ENCODE data around the gene P2RY8. TPM values are rescaled to one million over a fixed set of nuclear protein-coding genes. Genes with fewer than 3 reads are reported as not detected.

The P2RY8 gene
- total RNA-seq, 2 donors from 2014 or later, result 4.0 to 4.2 TPM

DNA sequence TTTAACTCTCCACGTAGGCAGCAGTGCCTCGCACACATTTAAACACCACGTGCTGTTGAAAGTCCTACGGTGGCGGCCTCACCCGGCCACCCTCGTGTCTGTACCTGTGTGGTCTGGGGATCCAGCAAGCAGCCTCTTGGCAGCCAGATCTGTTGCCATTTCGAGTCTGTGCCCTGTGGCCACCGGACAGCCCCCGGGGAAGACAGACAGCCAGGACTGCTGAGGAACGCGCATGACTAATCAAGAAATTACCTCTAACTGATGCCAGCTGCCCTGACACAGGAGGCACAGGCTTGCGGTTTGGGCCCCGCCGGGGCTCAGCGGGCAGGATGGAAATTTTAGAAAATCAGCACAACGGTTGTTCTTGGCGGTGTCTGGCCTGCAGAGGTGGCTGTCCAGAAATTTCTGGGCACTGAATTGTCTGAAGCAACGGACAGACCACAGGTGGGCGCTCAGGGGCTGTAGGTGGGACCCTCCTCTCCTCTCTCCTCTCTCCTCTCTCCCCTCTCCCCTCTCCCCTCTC, 68.7 kb downstream of the P2RY8 start:
- Histone ChIP-seq H3K4me3 (no peak overlapping the region), H3K9me3 (no peaks in the 10 kb centered on the region), H3K27ac (no peak overlapping the region), H3K27me3 (replicated peaks; ENCODE audit: insufficient read depth) (no peaks in the 10 kb centered on the region), H3K36me3 (no peaks in the 10 kb centered on the region), H3K4me1 (ENCODE audit: control insufficient read depth in 1 of 2, low read depth in 2 of 2) (no peaks in the 10 kb centered on the region)
- ATAC-seq (ENCODE audit: insufficient number of reproducible peaks, low FRiP score, low read depth) (no peak), DNase-seq (ENCODE audit: low spot score) (no peak)
- TF ChIP-seq, protein P1, sequence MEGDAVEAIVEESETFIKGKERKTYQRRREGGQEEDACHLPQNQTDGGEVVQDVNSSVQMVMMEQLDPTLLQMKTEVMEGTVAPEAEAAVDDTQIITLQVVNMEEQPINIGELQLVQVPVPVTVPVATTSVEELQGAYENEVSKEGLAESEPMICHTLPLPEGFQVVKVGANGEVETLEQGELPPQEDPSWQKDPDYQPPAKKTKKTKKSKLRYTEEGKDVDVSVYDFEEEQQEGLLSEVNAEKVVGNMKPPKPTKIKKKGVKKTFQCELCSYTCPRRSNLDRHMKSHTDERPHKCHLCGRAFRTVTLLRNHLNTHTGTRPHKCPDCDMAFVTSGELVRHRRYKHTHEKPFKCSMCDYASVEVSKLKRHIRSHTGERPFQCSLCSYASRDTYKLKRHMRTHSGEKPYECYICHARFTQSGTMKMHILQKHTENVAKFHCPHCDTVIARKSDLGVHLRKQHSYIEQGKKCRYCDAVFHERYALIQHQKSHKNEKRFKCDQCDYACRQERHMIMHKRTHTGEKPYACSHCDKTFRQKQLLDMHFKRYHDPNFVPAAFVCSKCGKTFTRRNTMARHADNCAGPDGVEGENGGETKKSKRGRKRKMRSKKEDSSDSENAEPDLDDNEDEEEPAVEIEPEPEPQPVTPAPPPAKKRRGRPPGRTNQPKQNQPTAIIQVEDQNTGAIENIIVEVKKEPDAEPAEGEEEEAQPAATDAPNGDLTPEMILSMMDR (IDR thresholded peaks at IDR 0.05), result no peak

DNA sequence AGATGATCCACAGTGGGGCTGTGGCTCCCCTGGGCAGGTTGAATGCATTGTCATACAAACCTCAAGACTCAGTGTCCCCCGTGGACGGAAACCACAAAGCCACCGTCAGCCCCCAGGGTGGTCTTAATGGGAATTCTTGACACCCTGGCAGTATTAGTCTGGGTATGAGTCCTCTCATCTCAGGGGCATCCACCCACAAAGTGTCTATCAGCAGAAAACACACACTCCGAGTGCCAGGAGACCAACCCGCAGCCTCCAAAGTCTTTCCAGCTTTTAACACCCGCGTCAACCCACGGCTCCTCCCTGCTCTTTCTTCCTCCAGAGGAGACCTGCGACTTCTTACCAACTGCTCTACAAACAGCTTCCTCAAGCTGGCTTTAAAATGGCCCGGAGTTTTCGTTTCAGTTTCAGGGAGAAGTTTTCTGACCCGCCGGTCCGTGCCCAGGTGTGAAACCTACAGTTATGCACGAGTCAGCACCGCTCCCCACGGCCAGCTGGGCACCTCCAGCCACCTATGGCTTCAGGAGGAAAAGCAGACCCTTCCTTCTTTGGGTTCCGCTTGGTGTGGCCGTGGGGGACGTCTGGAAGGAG, 69.9 kb downstream of the P2RY8 start:
- DNase-seq (ENCODE audit: low spot score) (no peak), ATAC-seq (ENCODE audit: insufficient number of reproducible peaks, low FRiP score, low read depth) (no peak)
- no peaks in the 10 kb centered on the region for H3K36me3 ChIP-seq
- TF ChIP-seq, protein P1 (IDR thresholded peaks at IDR 0.05), result no peak
- peak overlapping the region; percentile 37 for H3K4me3 ChIP-seq
- no peaks in the 10 kb centered on the region for H3K9me3 ChIP-seq
- no peaks in the 10 kb centered on the region for H3K4me1 ChIP-seq (ENCODE audit: control insufficient read depth in 1 of 2, low read depth in 2 of 2)
- H3K27ac ChIP-seq, result no peak overlapping the region
- H3K27me3 ChIP-seq (replicated peaks; ENCODE audit: insufficient read depth), result no peaks in the 10 kb centered on the region

DNA sequence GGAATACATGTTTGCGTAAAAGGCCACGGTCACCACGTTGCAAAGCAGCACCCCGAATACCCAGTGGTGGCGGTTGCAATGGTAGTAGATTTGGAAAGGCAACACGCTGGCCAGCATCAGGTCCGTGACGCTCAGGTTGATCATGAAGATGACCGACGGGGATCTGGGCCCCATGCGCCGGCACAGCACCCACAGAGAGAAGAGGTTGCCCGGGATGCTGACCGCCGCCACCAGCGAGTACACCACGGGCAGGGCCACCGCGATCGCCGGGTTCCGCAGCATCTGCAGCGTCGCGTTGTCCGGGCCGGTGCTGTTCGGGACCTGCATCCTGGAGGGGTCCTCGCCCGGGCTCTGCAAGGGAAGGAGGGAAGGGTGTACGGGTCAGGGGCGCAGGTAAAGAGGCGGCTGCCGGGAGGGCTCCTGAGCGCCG, 70.7 kb downstream of the P2RY8 start:
- Histone ChIP-seq H3K9me3 (no peaks in the 10 kb centered on the region), H3K36me3 (no peaks in the 10 kb centered on the region), H3K4me3 (no peak overlapping the region), H3K27me3 (replicated peaks; ENCODE audit: insufficient read depth) (no peaks in the 10 kb centered on the region), H3K4me1 (ENCODE audit: control insufficient read depth in 1 of 2, low read depth in 2 of 2) (no peaks in the 10 kb centered on the region), H3K27ac (no peak overlapping the region)
- TF ChIP-seq, protein P1 (IDR thresholded peaks at IDR 0.05), result no peak
- DNase-seq (ENCODE audit: low spot score), result no peak
- ATAC-seq (ENCODE audit: insufficient number of reproducible peaks, low FRiP score, low read depth), result no peak

GRCh38 chrX:1465286-1466231, 71.4 kb downstream of the P2RY8 start:
- H3K9me3 ChIP-seq, result no peaks in the 10 kb centered on the region
- ATAC-seq (ENCODE audit: insufficient number of reproducible peaks, low FRiP score, low read depth) (no peak), DNase-seq (ENCODE audit: low spot score) (no peak)
- H3K27ac ChIP-seq, result no peak overlapping the region
- no peaks in the 10 kb centered on the region for H3K27me3 ChIP-seq (replicated peaks; ENCODE audit: insufficient read depth)
- H3K4me1 ChIP-seq (ENCODE audit: control insufficient read depth in 1 of 2, low read depth in 2 of 2), result no peaks in the 10 kb centered on the region
- no peak overlapping the region for H3K4me3 ChIP-seq
- no peaks in the 10 kb centered on the region for H3K36me3 ChIP-seq
- TF ChIP-seq, protein P1 (IDR thresholded peaks at IDR 0.05), result no peak

GRCh38 chrX:1464971-1465285, 72.1 kb downstream of the P2RY8 start:
- no peaks in the 10 kb centered on the region for H3K9me3 ChIP-seq
- H3K27ac ChIP-seq, result no peak overlapping the region
- DNase-seq (ENCODE audit: low spot score), result no peak
- H3K4me3 ChIP-seq, result no peak overlapping the region
- H3K36me3 ChIP-seq, result no peaks in the 10 kb centered on the region
- TF ChIP-seq, protein P1 (IDR thresholded peaks at IDR 0.05), result no peak
- no peaks in the 10 kb centered on the region for H3K27me3 ChIP-seq (replicated peaks; ENCODE audit: insufficient read depth)
- no peak for ATAC-seq (ENCODE audit: insufficient number of reproducible peaks, low FRiP score, low read depth)
- H3K4me1 ChIP-seq (ENCODE audit: control insufficient read depth in 1 of 2, low read depth in 2 of 2), result no peaks in the 10 kb centered on the region

Measured in thoracic aorta (tissue), 2 donors.